ENCODE results near the gene FEM1A. TPM values are rescaled to one million over a fixed set of nuclear protein-coding genes. Genes with fewer than 3 reads are reported as not detected.
"Not testable (repeated sequence)": the region's sequence is repeated elsewhere in the genome, so short reads cannot be mapped to it uniquely, and the experiment has no call there.

The FEM1A gene
- total and polyA plus RNA-seq, 10 donors = 2.5 to 18.2 (median 11.5) TPM

GRCh38 chr19:4774136-4774535, 17.4 kb upstream of the FEM1A start:
- Histone ChIP-seq H3K27me3 (replicated peaks in 1 of 7) (peaks cover 0 to 36% (median 0%) of the 10 kb centered on the region in 7 donors), H3K36me3 (no peaks in the 10 kb centered on the region), H3K4me3 (no peak overlapping the region), H3K9me3 (peaks cover 0 to 6% (median 0%) of the 10 kb centered on the region in 8 donors), H3K27ac (no peak overlapping the region), H3K4me1 (no peaks in the 10 kb centered on the region)
- 51 to 58% (median 53%) methylated on average over 3 of the region's 3 CpGs for WGBS, 5 donors
- TF ChIP-seq POLR2A (IDR thresholded peaks at IDR 0.05) (no peak), POLR2AphosphoS5 (IDR thresholded peaks at IDR 0.05) (no peak), CTCF (IDR thresholded peaks at IDR 0.05 in 8 of 11, conservative IDR thresholded peaks at IDR 0.05 in 3 of 11) (no peak)
- intact Hi-C loops (cut with DNase I; ENCODE audit: low total_unique reads) = no loop called here
- DNase-seq = no peak

- no peak for DNase-seq
- H3K9me3 ChIP-seq = peaks cover 0 to 2% (median 0%) of the 10 kb centered on the region in 8 donors
- WGBS, 5 donors = 59 to 74% (median 72%) methylated on average over 5 of the region's 5 CpGs
- no peaks in the 10 kb centered on the region for H3K36me3 ChIP-seq
- TF ChIP-seq CTCF (IDR thresholded peaks at IDR 0.05 in 8 of 11, conservative IDR thresholded peaks at IDR 0.05 in 3 of 11) = no peak
- H3K4me1 ChIP-seq = no peaks in the 10 kb centered on the region
- H3K4me3 ChIP-seq = no peak overlapping the region
- no peak overlapping the region for H3K27ac ChIP-seq
- H3K27me3 ChIP-seq (replicated peaks in 1 of 7) = peaks cover 0 to 36% (median 0%) of the 10 kb centered on the region in 7 donors
- intact Hi-C loops (cut with DNase I; ENCODE audit: low total_unique reads) = no loop called here
These were observed 15.8 kb upstream of the FEM1A start for GRCh38 chr19:4775627-4776152.

- Histone ChIP-seq H3K4me3 (no peak overlapping the region), H3K9me3 (peaks cover 0 to 7% (median 2%) of the 10 kb centered on the region in 8 donors), H3K4me1 (no peaks in the 10 kb centered on the region), H3K36me3 (no peaks in the 10 kb centered on the region), H3K27me3 (replicated peaks in 1 of 7) (peaks cover 0 to 36% (median 0%) of the 10 kb centered on the region in 7 donors), H3K27ac (no peak overlapping the region)
- 45 to 57% (median 50%) methylated on average over 14 of the region's 14 CpGs for WGBS, 5 donors
- intact Hi-C loops (cut with DNase I; ENCODE audit: low total_unique reads) = no loop called here
- DNase-seq = no peak
- TF ChIP-seq POLR2A (IDR thresholded peaks at IDR 0.05) = no peak
- TF ChIP-seq POLR2AphosphoS5 (IDR thresholded peaks at IDR 0.05) = no peak
- TF ChIP-seq CTCF (IDR thresholded peaks at IDR 0.05 in 8 of 11, conservative IDR thresholded peaks at IDR 0.05 in 3 of 11) = no peak
These were observed 14.9 kb upstream of the FEM1A start for GRCh38 chr19:4776436-4777211.

GRCh38 chr19:4778124-4778523, 13.4 kb upstream of the FEM1A start:
- H3K4me3 ChIP-seq; DNase-seq; H3K27ac ChIP-seq; H3K9me3 ChIP-seq; H3K36me3 ChIP-seq; intact Hi-C loops (cut with DNase I; ENCODE audit: low total_unique reads); H3K4me1 ChIP-seq: not testable (repeated sequence)
- WGBS, 5 donors = 71 to 84% (median 72%) methylated on average over 5 of the region's 5 CpGs
- peaks cover 0 to 36% (median 0%) of the 10 kb centered on the region in 7 donors for H3K27me3 ChIP-seq (replicated peaks in 1 of 7)

Data from spleen (tissue), 11 donors.